Measurements from ENCODE around the gene C8A. TPM values are rescaled to one million over a fixed set of nuclear protein-coding genes. Genes with fewer than 3 reads are reported as not detected.

Gene C8A
- total RNA-seq, 1 experiment from 2014 or later, result not detected

DNA sequence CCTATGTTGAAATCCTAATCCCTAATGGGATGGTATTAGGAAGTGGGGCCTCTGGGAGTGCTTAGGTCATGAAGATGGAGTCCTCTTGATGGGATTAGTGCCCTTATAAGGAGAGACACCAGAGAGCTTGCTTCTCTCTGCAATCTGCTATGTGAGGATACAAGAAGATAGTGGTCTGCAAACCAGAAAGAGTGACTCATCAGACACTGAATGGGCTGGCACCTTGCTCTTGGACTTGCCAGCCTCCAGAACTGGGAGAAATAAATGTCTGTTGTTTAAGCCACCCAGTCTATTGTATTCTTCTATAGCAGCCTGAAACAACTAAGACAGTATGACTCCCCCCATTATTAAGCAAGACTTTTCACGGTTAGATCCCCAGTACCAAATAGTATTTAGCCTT is 67.9 kb downstream of the C8A start:
- no TSS peak for BruUV-seq (replicated peaks)
- POLR2A ChIA-PET (ENCODE audit: unreplicated experiment), result no interaction called here
- Histone ChIP-seq H3K36me3 (ENCODE audit: low read depth) (no peaks in the 10 kb centered on the region), H3F3A (ENCODE audit: insufficient read depth, low read depth) (no peaks in the 10 kb centered on the region), H3K9me2 (ENCODE audit: insufficient read depth) (no peaks in the 10 kb centered on the region), H3K4me3 (no peak overlapping the region), H2AFZ (no peak overlapping the region), H3K4me1 (replicated peaks; ENCODE audit: insufficient read depth) (no peaks in the 10 kb centered on the region), H3K27ac (no peak overlapping the region), H3K79me2 (ENCODE audit: low read depth) (no peaks in the 10 kb centered on the region), H3K9me3 (ENCODE audit: insufficient read depth, low read depth) (no peaks in the 10 kb centered on the region), H3K27me3 (ENCODE audit: insufficient read depth, low read depth) (peaks cover 23% of the 10 kb centered on the region), H3K4me2 (no peak overlapping the region), H4K20me1 (ENCODE audit: insufficient read depth) (no peaks in the 10 kb centered on the region)
- DNase-seq, result no peak
- intact Hi-C loops (cut with micrococcal nuclease; ENCODE audit: unreplicated experiment), result no loop called here
- CTCF ChIA-PET, result no interaction called here
- TF ChIP-seq, protein P1, sequence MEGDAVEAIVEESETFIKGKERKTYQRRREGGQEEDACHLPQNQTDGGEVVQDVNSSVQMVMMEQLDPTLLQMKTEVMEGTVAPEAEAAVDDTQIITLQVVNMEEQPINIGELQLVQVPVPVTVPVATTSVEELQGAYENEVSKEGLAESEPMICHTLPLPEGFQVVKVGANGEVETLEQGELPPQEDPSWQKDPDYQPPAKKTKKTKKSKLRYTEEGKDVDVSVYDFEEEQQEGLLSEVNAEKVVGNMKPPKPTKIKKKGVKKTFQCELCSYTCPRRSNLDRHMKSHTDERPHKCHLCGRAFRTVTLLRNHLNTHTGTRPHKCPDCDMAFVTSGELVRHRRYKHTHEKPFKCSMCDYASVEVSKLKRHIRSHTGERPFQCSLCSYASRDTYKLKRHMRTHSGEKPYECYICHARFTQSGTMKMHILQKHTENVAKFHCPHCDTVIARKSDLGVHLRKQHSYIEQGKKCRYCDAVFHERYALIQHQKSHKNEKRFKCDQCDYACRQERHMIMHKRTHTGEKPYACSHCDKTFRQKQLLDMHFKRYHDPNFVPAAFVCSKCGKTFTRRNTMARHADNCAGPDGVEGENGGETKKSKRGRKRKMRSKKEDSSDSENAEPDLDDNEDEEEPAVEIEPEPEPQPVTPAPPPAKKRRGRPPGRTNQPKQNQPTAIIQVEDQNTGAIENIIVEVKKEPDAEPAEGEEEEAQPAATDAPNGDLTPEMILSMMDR (conservative IDR thresholded peaks at IDR 0.05), result no peak
- no peak for TF ChIP-seq EZH2 (IDR thresholded peaks at IDR 0.05; ENCODE audit: low read depth)

DNA sequence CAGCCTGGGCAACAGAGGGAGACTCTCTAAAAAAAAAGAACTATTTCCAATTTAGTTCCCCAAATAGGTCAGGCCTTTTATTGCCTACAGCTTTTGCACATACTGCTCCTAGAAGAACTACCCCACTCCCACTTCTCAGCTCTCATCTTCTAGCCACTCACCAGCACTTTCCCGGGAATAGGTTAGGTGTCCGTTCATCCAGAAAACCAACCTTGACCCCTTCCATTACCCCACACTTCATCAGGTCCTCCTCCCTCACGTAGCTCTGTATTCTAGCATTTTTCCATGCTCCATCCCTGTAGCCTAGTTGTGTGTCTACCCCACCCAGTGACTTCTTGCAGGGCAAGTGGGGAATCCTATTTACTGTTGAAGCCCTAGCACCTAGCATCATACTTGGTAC is 68.6 kb downstream of the C8A start:
- H3K4me1 ChIP-seq (replicated peaks; ENCODE audit: insufficient read depth), result no peaks in the 10 kb centered on the region
- H4K20me1 ChIP-seq (ENCODE audit: insufficient read depth), result no peaks in the 10 kb centered on the region
- no peak for TF ChIP-seq EZH2 (IDR thresholded peaks at IDR 0.05; ENCODE audit: low read depth)
- TF ChIP-seq, protein P1 (conservative IDR thresholded peaks at IDR 0.05), result no peak
- H3K4me3 ChIP-seq, result no peak overlapping the region
- no peak overlapping the region for H3K27ac ChIP-seq
- H3K27me3 ChIP-seq (ENCODE audit: insufficient read depth, low read depth), result peaks cover 23% of the 10 kb centered on the region
- no peaks in the 10 kb centered on the region for H3K36me3 ChIP-seq (ENCODE audit: low read depth)
- ChIA-PET POLR2A (ENCODE audit: unreplicated experiment) (no interaction called here), CTCF (no interaction called here)
- no peaks in the 10 kb centered on the region for H3K9me2 ChIP-seq (ENCODE audit: insufficient read depth)
- BruUV-seq (replicated peaks), result no TSS peak
- H3K79me2 ChIP-seq (ENCODE audit: low read depth), result no peaks in the 10 kb centered on the region
- H2AFZ ChIP-seq, result no peak overlapping the region
- no peaks in the 10 kb centered on the region for H3K9me3 ChIP-seq (ENCODE audit: insufficient read depth, low read depth)
- intact Hi-C loops (cut with micrococcal nuclease; ENCODE audit: unreplicated experiment), result no loop called here
- no peak for DNase-seq
- no peak overlapping the region for H3K4me2 ChIP-seq
- no peaks in the 10 kb centered on the region for H3F3A ChIP-seq (ENCODE audit: insufficient read depth, low read depth)

DNA sequence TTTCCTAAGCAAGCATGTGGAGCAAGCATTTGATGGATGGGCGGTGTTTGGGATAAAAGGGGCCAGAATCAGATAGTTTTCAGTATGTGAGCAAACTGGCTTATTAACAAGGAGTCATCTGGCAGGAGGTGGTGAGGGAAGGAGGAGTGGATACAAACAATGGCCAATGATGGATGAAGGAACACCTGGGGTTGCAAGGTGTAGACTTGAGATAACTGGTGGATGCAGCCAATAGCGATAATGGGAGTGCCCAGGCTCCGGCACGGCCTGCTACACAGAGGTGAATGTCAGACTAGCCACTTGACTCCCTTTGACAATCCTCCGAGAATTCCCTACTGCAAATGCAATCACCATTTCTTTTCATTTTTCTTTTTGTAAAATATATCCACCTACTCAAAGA is 69.5 kb downstream of the C8A start:
- Histone ChIP-seq H3K4me3 (no peak overlapping the region), H3F3A (ENCODE audit: insufficient read depth, low read depth) (no peaks in the 10 kb centered on the region), H2AFZ (no peak overlapping the region), H3K27me3 (ENCODE audit: insufficient read depth, low read depth) (peaks cover 23% of the 10 kb centered on the region), H3K4me2 (no peak overlapping the region), H4K20me1 (ENCODE audit: insufficient read depth) (no peaks in the 10 kb centered on the region), H3K4me1 (replicated peaks; ENCODE audit: insufficient read depth) (no peaks in the 10 kb centered on the region), H3K9me3 (ENCODE audit: insufficient read depth, low read depth) (no peaks in the 10 kb centered on the region), H3K79me2 (ENCODE audit: low read depth) (no peaks in the 10 kb centered on the region), H3K27ac (no peak overlapping the region), H3K9me2 (ENCODE audit: insufficient read depth) (no peaks in the 10 kb centered on the region), H3K36me3 (ENCODE audit: low read depth) (no peaks in the 10 kb centered on the region)
- DNase-seq, result no peak
- CTCF ChIA-PET, result no interaction called here
- TF ChIP-seq, protein P1 (conservative IDR thresholded peaks at IDR 0.05), result no peak
- no peak for TF ChIP-seq EZH2 (IDR thresholded peaks at IDR 0.05; ENCODE audit: low read depth)
- POLR2A ChIA-PET (ENCODE audit: unreplicated experiment), result no interaction called here
- intact Hi-C loops (cut with micrococcal nuclease; ENCODE audit: unreplicated experiment), result no loop called here
- BruUV-seq (replicated peaks), result no TSS peak
